GM21717 (cell line): Measurements from ENCODE around the gene BRK1.
"Not testable (repeated sequence)": the region's sequence is repeated elsewhere in the genome, so short reads cannot be mapped to it uniquely, and the experiment has no call there.

ENCODE experiments used
- ATAC-seq: cut with Tn5 transposase; IDR thresholded peaks from one replicate; pipeline ENCODE4 v1.9.1; 2021; ENCODE audit warnings: mild to moderate bottlenecking, moderate library complexity; ENCODE audit not compliant: unreplicated experiment

BRK1 gene

GRCh38 chr3:10176150-10176549 lies 60.7 kb downstream of the BRK1 start:
- ATAC-seq, result not testable (repeated sequence)
